ENCODE data around the gene CAST.
A peak's percentile ranks its signal among the peaks of the same experiment; 100 is the strongest.

Gene CAST

DNA sequence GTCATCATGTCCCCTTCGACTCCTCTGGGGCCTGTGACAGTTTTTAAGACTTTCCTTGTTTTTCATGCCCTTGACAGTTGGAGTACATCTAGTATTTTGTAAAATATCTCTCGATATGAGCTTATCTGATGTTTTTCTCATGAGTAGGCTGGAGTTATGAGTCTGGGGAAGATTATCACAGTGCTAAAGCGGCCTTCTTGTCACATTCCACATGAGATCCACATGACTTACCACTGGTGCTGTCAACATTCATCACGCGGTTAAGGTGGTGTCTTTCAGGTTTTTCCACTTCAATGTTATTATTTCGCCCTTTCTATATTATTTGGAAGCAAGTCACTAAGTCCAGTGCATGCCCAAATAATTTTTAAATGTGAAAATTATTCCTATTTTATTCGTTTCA is 17.1 kb upstream of the CAST start:
- DNase-seq: no peak

GRCh38 chr5:96648023-96648422 is 14.2 kb upstream of the CAST start:
- DNase-seq: no peak

- DNase-seq: no peak
Measured at GRCh38 chr5:96648593-96648992, 13.6 kb upstream of the CAST start.

DNA sequence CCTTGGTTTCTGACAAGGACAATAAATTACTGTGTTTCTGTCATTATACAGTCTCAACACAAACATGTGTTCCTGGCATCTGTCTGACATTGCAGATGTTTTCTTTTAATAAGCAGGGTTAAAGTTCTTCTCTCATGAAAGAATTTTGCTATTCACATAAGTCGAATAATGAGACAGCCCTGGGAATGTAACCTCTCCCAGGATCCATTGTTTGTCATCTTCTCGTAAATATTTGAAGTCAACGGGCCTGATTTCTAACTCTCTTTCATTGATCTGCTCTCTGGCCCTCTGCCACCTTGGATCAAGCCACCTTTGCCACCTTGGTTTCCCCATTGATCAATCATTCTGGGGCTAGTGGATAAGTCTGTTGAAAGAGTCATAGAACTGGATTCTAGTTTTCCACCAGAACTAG is 12.9 kb upstream of the CAST start:
- DNase-seq: no peak

GRCh38 chr5:96649681-96650540 is 12.3 kb upstream of the CAST start:
- no peak for DNase-seq

- no peak for DNase-seq
Measured at GRCh38 chr5:96651047-96651446, 11.1 kb upstream of the CAST start.

GRCh38 chr5:96651948-96652753 is 10.0 kb upstream of the CAST start:
- no peak for DNase-seq

DNA sequence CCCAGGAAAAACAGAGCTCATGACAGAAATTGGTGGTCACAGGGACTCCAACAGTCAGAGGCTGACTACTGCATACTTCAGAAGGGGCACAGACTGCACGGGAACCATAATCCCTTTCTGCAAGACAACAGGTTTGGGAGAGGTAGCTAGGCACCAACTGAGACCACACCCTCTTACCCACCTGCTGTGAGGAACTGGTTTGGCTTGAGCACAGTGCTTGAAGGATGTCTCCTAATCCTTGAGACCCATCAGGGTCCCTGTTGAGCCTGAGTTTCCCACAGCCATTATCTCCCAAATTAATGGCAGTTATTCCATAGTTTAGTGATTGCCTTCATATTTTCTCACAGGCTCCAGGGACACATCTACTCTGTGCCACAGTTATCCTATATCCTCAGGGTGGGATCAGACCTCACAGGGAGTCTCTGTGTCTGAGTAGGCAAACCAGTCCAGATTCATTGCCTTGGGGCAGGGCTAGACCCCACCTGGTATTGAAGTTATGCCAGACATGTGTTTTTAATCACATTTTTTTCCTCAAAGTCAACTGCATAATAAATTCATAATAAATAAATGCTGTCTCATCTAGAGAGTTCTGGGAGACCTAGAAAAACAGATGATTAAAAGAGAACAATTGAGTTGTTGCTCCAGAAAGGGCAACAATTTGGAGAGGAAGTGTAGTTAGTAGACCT is 9.3 kb upstream of the CAST start:
- DNase-seq: no peak

- no peak for DNase-seq
Measured at GRCh38 chr5:96654209-96654608, 8.0 kb upstream of the CAST start.

DNA sequence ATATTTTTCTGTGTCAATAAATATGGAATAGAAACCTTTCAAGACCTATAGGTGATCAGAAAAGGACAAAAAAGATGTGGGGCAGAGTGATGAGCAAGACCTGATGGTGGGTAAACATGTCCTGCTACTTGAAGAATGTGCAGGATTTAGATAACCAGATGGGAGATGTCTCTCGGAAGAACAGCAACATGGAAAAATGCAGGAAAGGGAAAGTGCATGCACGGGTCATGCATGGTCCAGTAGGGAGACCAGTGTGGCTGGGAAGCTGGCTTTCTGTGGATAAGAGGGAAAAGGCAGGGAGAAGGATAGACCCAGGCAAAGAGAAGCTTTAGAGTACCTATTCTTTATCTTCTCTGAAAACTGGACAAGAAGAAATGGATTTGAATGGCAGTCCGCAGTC is 7.1 kb upstream of the CAST start:
- no peak for DNase-seq

GRCh38 chr5:96655506-96655905 is 6.7 kb upstream of the CAST start:
- no peak for DNase-seq

GRCh38 chr5:96657068-96657467 is 5.1 kb upstream of the CAST start:
- no peak for DNase-seq

GRCh38 chr5:96658272-96658671 is 3.9 kb upstream of the CAST start:
- DNase-seq: no peak

DNA sequence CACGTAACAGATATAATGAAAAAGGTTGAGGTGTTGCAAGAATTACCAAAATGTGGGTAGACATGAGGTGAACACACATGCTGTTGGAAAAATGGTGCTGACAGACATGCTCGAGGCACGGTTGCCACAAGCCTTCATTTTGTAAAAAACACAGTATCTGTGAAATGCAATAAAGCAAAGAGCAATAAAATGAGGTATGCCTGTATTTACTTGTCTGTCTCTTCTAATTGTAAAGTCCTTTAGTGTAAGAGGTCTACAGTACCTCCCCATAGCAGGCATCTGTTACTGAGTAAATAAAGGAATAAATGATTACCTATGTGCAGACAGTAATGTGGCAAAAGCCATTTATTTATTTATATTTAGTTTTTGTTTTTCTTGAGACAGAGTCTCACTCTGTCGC is 3.0 kb upstream of the CAST start:
- no peak for DNase-seq

DNA sequence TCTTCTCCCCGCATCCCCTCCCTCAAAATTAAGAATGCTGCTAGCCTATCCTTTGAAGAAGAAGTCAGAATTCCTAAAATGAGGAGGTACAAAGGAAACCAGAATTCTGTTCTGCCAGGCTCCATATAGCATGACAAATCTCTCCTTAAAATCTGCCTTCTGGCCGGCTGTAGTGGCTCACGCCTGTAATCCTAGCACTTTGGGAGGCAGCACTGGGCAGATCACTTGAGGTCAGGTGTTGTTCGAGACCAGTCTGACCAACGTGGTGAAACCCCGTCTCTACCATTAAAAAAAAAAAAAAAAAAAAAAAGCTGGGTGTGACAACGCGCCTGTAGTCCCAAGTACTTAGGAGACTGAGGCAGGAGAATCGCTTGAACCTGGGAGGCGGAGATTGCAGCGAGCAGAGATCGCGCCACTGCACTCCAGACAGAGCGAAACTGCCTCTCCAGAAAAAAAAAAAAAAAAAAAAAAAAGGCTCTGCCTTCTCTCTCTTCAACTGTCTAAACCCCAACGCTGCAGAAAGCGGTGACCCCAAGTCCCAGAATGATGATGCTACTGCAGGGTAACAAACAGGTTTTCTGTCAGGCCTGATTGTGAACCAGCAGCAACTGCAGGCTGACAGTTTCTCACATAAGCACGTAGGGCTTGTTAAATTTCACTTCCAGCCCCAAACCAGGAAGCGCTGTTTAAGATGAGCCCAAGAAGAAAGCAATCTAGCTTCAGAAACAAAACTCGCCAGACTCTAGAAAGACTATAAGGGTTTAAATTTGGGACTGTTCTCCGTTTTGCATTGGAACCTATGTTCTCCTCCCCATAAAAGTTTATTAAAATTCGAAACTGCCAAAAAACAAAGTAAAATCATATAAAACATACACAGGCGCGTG is 963 bp upstream of the CAST start:
- no peak for DNase-seq

DNA sequence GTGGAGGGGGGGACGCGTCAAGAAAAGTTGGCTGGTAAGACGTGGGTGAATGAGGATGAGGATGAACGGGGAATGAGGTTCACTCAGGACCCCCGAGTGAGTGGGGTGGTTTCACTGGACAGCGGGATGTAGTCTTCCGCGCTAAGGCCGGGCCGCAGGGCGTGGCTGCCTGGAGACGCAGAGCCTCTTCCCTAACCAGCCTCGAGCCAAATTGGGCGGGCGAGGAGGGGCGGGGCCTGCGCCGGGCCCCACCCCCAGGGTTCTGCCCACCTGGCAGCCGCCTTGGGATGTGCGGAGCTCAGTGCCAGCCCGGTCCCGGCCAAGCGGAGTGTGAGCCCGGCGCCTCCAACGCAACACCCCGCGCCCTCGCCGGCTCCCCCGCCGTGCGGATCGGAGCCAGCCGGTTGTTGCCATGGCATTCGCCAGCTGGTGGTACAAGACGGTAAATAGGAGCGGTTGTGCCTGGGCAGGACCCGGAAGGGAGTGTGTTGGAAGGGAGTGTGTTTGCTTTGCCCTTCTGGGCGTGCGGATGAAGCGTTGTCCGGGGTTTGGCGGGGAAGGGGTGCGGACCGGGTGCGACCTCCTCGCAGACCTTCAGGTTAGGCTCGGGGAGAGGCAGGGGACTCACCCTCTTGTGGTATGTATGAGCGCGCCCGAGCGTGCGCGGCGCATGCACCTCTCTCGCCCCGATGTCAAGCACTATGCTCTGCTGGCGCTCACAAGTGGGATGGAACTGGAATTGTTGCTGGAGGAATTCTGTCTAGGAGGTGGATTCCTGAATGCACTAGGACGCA is 746 bp downstream of the CAST start:
- peak; percentile 65 for DNase-seq

DNA sequence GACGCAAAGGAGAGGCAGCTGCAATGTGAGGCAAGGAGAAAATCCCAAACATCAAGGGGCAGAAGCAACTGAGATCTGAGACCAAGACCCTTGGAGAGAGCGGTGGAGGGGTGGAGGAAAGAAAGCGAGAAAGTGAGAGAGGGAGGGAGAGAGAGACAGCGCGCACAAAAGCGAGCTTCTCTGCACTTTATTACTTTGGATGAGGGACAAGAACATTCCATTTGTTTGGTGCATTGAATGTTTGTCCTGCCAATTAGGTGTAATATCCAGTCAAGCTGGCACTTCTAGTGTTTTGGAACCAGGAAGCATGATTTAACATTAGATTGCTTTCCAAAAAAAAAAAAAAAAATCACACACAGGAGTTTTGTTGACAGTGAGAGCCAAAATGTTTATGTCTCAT is 1.4 kb downstream of the CAST start:
- DNase-seq: no peak

- DNase-seq: no peak
Measured at GRCh38 chr5:96664669-96665068, 2.5 kb downstream of the CAST start.

- no peak for DNase-seq
Measured at GRCh38 chr5:96668725-96669124, 6.5 kb downstream of the CAST start.

DNA sequence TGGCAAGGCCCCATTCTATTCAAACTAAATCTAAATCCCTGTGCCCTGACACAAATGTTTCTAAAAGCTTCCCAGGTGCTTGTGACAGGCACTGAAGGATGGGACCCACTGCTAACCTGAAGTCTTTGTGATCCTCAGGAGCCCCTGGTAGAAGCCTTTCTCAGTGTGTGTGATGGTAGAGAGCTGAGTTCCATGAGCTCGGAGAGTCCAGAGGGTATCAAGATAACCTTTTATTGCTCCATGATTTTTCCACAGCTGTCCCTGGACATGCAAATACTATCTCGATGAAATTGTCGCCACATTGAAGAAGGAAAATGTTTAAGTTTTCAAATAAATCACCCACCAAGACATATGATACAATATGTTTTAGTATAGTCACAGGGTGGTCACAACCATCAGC is 7.7 kb downstream of the CAST start:
- DNase-seq: no peak

DNA sequence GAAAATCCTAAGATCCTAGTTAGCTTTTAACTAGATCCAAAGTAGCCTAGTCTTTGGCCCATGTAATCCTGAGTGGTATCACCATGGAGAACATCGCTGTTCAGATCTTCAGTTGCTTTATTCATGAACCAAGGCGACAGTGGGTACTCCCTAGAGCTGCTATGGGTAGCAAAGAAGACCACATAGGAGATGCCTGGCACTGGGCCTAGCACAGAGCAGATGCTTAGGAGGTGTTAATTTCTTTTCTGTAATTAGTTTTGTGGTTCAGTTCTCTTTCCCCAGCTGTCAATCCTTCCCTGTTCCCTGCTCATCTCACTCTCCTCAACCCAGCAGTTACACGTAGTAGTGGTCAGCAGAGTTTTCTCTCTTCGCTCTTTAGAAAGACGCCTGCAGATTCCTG is 9.3 kb downstream of the CAST start:
- DNase-seq: no peak

DNA sequence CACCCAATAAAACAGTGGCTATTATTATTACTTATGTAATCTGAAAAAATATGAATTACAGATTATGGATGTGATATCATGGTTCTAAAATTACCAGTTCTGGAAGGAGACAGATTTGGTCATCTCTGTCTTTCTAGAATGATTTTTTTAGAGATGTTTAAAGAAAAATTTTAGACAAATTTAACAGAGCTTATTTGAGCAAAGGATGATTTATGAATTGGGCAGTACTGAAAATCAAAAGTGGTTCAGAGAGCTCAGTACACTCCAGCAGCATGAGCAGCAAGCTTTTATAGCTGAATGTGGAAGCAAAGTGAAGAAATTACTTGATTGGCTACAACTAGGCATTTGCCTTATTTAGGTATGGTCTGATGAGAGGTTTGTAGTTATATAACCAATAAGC is 11.0 kb downstream of the CAST start:
- no peak for DNase-seq
